ENCODE results near the gene KLRF1.

DNA sequence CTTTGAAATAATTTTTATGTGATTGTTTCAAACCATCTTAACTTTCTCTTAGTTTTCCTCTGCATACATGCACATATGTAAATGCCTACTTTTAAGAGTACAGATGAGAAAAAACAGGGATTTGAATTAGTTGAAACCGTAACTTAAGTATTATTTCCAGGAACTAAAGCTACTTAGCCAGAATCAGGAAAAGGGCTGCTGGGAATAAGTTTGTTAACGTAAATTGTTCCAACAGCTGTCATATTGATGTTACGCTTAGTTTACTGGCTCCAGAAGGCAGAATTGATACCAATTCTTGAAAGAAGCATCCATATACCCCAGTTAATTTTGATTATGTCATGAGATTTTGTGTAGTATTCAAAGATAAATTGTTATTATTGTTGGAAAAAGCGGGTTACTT, 17.9 kb upstream of the KLRF1 start:
- TF ChIP-seq, protein P1, sequence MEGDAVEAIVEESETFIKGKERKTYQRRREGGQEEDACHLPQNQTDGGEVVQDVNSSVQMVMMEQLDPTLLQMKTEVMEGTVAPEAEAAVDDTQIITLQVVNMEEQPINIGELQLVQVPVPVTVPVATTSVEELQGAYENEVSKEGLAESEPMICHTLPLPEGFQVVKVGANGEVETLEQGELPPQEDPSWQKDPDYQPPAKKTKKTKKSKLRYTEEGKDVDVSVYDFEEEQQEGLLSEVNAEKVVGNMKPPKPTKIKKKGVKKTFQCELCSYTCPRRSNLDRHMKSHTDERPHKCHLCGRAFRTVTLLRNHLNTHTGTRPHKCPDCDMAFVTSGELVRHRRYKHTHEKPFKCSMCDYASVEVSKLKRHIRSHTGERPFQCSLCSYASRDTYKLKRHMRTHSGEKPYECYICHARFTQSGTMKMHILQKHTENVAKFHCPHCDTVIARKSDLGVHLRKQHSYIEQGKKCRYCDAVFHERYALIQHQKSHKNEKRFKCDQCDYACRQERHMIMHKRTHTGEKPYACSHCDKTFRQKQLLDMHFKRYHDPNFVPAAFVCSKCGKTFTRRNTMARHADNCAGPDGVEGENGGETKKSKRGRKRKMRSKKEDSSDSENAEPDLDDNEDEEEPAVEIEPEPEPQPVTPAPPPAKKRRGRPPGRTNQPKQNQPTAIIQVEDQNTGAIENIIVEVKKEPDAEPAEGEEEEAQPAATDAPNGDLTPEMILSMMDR (IDR thresholded peaks at IDR 0.05; ENCODE audit: low read depth, low read length), result no peak
- TF ChIP-seq EZH2phosphoT487 (IDR thresholded peaks at IDR 0.05; ENCODE audit: low read depth), result no peak
